BJ (cell line): ENCODE data around the gene GPR37L1. TPM values are rescaled to one million over a fixed set of nuclear protein-coding genes. Genes with fewer than 3 reads are reported as not detected.
"Not testable (repeated sequence)": the region's sequence is repeated elsewhere in the genome, so short reads cannot be mapped to it uniquely, and the experiment has no call there.

ENCODE experiments used
- CTCF ChIA-PET: fragments of 350-600 bp; formaldehyde crosslinking; extraction: SDS; loops from one replicate; lab custom pipeline; 2021; ENCODE audit warnings: antibody characterized with exemption, inconsistent platforms; lab: Yijun Ruan, JAX
- POLR2A ChIA-PET: fragments of 300-600 bp; sonication (Branson Sonifier 250); formaldehyde crosslinking; extraction: SDS; loops from one replicate; lab custom pipeline; 2021; ENCODE audit warnings: antibody characterized with exemption; lab: Charles Lee
- DNase-seq: peaks from one replicate; pipeline ENCODE4 v3.0.0-alpha.2; 2011; ENCODE audit warnings: low read depth
- H3K27me3 ChIP-seq: 2 replicates; pipeline ENCODE4 v1.6.0; 2011; ENCODE audit warnings: low read length; ENCODE audit not compliant: control insufficient read depth, insufficient read depth
- H3K36me3 ChIP-seq: 2 replicates; pipeline ENCODE4 v1.5.1; 2011; ENCODE audit warnings: low read length; ENCODE audit not compliant: control insufficient read depth, insufficient read depth
- H3K4me3 ChIP-seq: 2 replicates; pipeline ENCODE4 v1.5.1; 2011; ENCODE audit warnings: low read depth, mild to moderate bottlenecking, control low read depth, low read length
- polyA plus RNA-seq: library from polyadenylated mRNA; depleted of rRNA; stranded (reverse); fragments of >200 nt; gene quantifications from 2 replicates; pipeline ENCODE4 v1.2.3, GENCODE V29; 2011
- TF ChIP-seq, protein P1 (sequence below): IDR thresholded peaks from 2 replicates; pipeline ENCODE4 v1.5.1; 2011; ENCODE audit warnings: low read depth, mild to moderate bottlenecking, control low read depth, inconsistent platforms, low read length, moderate library complexity; ENCODE audit not compliant: insufficient read depth

Gene GPR37L1
- polyA plus RNA-seq, 1 experiment = not detected

DNA sequence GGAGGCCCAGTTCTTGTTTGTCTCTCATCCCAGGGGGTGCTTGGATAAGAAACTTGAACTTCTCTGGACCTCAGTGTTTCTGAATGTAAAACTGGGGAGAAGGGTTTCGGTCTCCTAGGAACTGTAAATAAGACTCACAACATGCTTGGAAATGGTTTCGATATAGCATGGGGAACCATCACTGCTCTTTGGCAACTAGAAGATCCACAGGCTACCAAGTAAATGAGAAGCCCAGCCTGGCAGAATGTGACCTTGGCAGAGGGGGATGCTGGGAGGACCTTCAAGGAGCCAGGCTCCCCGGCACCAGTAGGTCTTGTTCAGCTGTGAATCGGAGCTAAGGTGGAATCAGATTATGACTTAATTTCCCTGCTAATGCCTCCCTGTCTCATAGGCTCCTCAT is 18.1 kb downstream of the GPR37L1 start:
- CTCF ChIA-PET = interaction anchor here (1.2 kb wide), 1 partner anchor 141 kb away, joined by 3 read pairs; no protein-coding TSS in a partner anchor
- Histone ChIP-seq H3K36me3 (peaks cover 3% of the 10 kb centered on the region), H3K27me3 (no peaks in the 10 kb centered on the region), H3K4me3 (no peak overlapping the region)
- TF ChIP-seq, protein P1, sequence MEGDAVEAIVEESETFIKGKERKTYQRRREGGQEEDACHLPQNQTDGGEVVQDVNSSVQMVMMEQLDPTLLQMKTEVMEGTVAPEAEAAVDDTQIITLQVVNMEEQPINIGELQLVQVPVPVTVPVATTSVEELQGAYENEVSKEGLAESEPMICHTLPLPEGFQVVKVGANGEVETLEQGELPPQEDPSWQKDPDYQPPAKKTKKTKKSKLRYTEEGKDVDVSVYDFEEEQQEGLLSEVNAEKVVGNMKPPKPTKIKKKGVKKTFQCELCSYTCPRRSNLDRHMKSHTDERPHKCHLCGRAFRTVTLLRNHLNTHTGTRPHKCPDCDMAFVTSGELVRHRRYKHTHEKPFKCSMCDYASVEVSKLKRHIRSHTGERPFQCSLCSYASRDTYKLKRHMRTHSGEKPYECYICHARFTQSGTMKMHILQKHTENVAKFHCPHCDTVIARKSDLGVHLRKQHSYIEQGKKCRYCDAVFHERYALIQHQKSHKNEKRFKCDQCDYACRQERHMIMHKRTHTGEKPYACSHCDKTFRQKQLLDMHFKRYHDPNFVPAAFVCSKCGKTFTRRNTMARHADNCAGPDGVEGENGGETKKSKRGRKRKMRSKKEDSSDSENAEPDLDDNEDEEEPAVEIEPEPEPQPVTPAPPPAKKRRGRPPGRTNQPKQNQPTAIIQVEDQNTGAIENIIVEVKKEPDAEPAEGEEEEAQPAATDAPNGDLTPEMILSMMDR = no peak
- no peak for DNase-seq
- POLR2A ChIA-PET = no interaction called here

DNA sequence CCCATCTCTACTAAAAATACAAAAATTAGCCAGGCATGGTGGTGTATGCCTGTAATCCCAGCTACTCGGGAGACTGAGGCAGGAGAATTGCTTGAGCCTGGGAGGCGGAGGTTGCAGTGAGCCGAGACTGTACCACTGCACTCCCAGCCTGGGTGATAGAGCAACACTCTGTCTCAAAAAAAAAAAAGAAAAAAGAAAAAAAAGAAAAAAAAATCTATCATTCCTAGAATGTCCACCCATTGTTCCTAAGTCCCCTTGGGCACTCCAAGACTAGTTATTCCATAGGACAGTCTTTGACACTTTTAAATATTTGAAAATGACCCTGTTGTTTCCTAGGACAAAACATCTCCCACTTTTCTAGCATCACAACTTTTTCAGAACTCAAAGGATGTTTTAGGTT is 18.8 kb downstream of the GPR37L1 start:
- H3K27me3 ChIP-seq, H3K36me3 ChIP-seq, H3K4me3 ChIP-seq, POLR2A ChIA-PET, DNase-seq: not testable (repeated sequence)
- CTCF ChIA-PET = interaction anchor here (0.9 to 1.2 kb wide), 2 partner anchors 10 to 141 kb away, joined by 3 read pairs; no protein-coding TSS in a partner anchor

DNA sequence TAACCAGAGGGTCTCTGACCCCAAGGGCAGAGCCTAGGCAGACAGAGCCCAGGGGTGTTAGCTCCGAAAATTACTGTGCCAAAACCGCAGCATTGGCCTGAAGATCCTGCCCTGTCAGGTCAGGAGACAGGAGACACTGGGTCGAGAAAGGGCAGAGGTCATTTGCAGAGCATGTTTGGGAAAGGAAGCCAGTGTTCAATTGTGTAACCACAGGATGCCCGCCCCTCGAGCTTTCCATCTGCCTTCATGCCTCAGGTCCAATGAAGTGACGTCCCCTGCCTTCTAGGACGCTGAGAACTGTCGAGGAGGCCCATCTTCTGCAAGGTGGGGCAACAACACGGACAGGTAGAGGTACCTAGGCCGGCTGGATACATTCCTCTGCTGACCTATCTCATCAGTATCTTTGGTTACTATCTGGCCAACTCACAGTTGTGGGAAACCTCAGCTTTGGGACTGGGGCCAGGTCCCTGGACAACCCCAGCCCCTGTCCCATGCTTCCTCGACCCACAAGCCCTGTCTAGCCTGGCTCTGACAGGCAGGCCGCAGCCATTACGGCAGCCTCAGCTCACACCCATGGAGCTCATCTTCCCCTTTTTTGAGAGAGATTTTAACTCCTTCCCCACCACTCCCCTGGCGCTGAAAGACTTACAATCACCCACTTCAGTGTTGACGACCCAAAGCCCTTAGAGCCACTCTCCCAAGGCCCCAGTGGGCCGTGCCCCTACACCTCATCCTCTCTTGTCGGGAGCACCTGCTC is 20.5 kb downstream of the GPR37L1 start:
- ChIA-PET POLR2A (no interaction called here), CTCF (interaction anchor here (0.9 to 2.4 kb wide), 5 partner anchors 8 to 42 kb away, joined by 3 to 17 read pairs (median 4); no protein-coding TSS in a partner anchor)
- Histone ChIP-seq H3K36me3 (no peaks in the 10 kb centered on the region), H3K4me3 (peak overlapping the region; percentile 76), H3K27me3 (peaks cover 4% of the 10 kb centered on the region)
- TF ChIP-seq, protein P1 = no peak
- DNase-seq = no peak

DNA sequence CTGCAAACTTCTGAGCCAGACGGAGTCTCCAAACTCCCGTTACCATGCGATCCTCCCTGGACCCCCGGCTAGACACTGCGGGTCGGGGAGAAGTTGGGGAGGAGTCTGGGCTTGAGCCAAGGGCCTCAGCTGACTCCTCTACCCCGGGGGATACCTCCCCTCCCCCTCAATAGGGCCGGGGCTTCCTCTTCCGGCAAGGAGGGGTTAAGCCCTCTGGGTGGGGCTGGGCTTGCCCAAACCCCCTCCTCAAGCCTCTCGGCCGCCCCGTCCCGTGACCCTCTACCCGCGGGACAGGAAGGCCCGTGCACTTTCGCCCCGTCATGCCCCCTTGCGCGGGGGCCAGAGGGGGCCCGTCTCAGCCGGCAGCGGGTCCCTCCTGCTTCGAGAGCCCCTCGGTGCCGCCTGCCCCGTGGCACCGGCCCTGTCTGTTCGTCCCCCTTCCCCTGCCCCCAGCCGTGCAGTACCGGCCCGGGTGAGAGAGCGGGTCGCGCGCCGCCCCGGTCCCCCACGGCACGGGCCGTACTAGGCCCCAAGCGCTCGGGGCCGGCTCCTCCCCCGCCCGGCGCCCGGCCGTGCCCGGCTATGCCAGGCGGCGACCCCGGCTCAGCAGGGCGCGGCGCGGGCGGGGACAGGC is 21.2 kb downstream of the GPR37L1 start:
- TF ChIP-seq, protein P1 = no peak
- peaks cover 4% of the 10 kb centered on the region for H3K27me3 ChIP-seq
- H3K36me3 ChIP-seq = no peaks in the 10 kb centered on the region
- H3K4me3 ChIP-seq = peak overlapping the region; percentile 76
- POLR2A ChIA-PET = no interaction called here
- no peak for DNase-seq
- CTCF ChIA-PET = interaction anchor here (0.9 to 2.4 kb wide), 6 partner anchors 9 to 49 kb away, joined by 3 to 17 read pairs (median 4); partner anchors contain the start of gene LGR6

DNA sequence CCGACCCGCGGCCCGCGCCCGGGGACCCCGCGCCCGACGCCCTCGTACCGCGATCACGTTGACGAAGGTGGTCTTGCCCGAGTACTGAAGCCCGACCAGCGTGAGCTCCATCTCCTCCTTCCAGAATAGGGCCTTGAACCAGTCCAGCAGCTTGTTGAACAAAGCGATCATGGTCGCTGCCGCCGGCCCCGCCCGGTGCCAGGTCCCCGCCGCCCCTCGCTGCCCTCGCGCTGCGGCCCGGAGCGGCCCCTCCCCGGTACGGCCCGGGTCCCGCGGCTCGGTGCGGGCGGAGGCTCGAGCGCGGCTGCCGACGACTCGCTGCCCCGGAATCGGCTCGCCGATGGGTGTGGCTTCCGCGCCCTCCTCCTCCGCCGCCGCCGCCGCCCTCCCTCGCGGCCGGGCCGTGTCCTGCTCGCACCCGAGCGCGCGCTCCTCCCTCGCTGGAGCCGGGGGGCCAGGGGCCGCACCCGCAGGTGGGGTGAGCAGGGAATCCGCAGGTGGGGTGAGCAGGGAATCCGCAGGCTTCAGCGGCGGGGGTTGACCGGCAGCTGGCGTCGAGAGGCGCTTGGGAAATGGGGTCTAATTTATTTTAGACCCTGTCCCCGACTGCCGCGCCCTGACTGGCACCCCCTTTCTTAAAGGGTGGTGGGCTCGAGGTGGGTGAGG is 21.8 kb downstream of the GPR37L1 start, which contains the start of gene ARL8A:
TSS of gene ARL8A (minus strand) at position 336 of the 666 bp plus-strand sequence. CDS start at position 171, 165 bp downstream.
- no peak for DNase-seq
- H3K4me3 ChIP-seq = peak within 1 kb of the TSS; percentile 76
- H3K36me3 ChIP-seq = no peaks in the 10 kb centered on the region
- ChIA-PET CTCF (interaction anchor here (1.0 to 2.4 kb wide), 3 partner anchors 10 to 49 kb away, joined by 3 to 17 read pairs (median 5); partner anchors contain the start of gene LGR6), POLR2A (no interaction called here)
- TF ChIP-seq, protein P1 = no peak
- peaks cover 4% of the 10 kb centered on the region for H3K27me3 ChIP-seq
